HepG2 (cell line): ENCODE results near the gene ULBP1. TPM values are rescaled to one million over a fixed set of nuclear protein-coding genes. Genes with fewer than 3 reads are reported as not detected.

Experiments used
- ATAC-seq: fragments of 200-7000 bp; cut with Tn5 transposase; 3 replicates; pipeline ENCODE4 v1.9.1; 2020; ENCODE audit warnings: mild to moderate bottlenecking, moderate library complexity
- BruUV-seq: library from RNA; stranded (reverse); fragments of 400-500 nt; replicated peaks from 2 replicates; lab custom pipeline; 2021; lab: Mats Ljungman, UMichigan
- CTCF ChIA-PET: fragments of 300-600 bp; formaldehyde crosslinking; extraction: SDS; loops from one replicate; lab custom pipeline; 2021; ENCODE audit warnings: low total read pairs, inconsistent platforms, low intra/inter-chr PET ratio; lab: Yijun Ruan, JAX
- POLR2A ChIA-PET: fragments of 350-600 bp; sonication (Branson Sonifier 250); formaldehyde crosslinking; loops from one replicate; lab custom pipeline; 2020; ENCODE audit warnings: antibody characterized with exemption, inconsistent platforms; lab: Yijun Ruan, JAX
- DNase-seq: peaks from one replicate; pipeline ENCODE4 v3.0.0-alpha.2; 2015; ENCODE audit warnings: low spot score
- FAIRE-seq: peaks from 3 replicates; lab custom pipeline; 2011; peaks lifted over from hg19 to GRCh38; lab: Jason Lieb, UNC
- H2AFZ ChIP-seq: one replicate; pipeline ENCODE4 v1.6.1; 2011; ENCODE audit warnings: low read length, inconsistent platforms
- H3K27ac ChIP-seq: fragments of 300-600 bp; 3 replicates; pipeline ENCODE4 v1.8.0; 2011; ENCODE audit warnings: mixed run types, mild to moderate bottlenecking, mixed read lengths, low read length, inconsistent platforms; ENCODE audit not compliant: insufficient read depth; ENCODE audit errors: extremely low read length
- H3K27me3 ChIP-seq, 2 experiments: fragments of 200-600 bp in 1 of 2; 2 replicates in 1 of 2; 3 replicates in 1 of 2; pipeline versions ENCODE4 v1.6.0 to v1.8.0; 2011; ENCODE audit warnings: low read length in 2 of 2, mild to moderate bottlenecking in 2 of 2, moderate library complexity in 2 of 2, inconsistent platforms in 1 of 2; ENCODE audit not compliant: insufficient read depth in 2 of 2, control insufficient read depth in 1 of 2
- H3K36me3 ChIP-seq, 2 experiments: fragments of 200-600 bp in 1 of 2; replicated peaks in 1 of 2; 2 replicates in 1 of 2; 3 replicates in 1 of 2; pipeline versions ENCODE4 v1.5.1 to v1.8.0; 2011; ENCODE audit warnings: low read length in 2 of 2, inconsistent platforms in 1 of 2; ENCODE audit not compliant: insufficient read depth in 2 of 2, control insufficient read depth in 1 of 2
- H3K4me1 ChIP-seq: 2 replicates; pipeline ENCODE4 v1.5.1; 2012; ENCODE audit warnings: low read length, inconsistent platforms; ENCODE audit not compliant: insufficient read depth
- H3K4me2 ChIP-seq: 2 replicates; pipeline ENCODE4 v1.6.0; 2011; ENCODE audit warnings: low read depth, low read length, inconsistent platforms
- H3K4me3 ChIP-seq, 3 experiments: fragments of 200-600 bp in 1 of 3; sonication (generic), shearing (Covaris generic) in 1 of 3; replicated peaks in 1 of 3; 2 replicates each; pipeline ENCODE4 v1.5.1; 2011 to 2016; ENCODE audit warnings: low read length in 3 of 3, inconsistent platforms in 2 of 3, low read depth in 2 of 3, mild to moderate bottlenecking in 2 of 3, control low read depth in 1 of 3, mixed read lengths in 1 of 3; ENCODE audit not compliant: insufficient read depth in 1 of 3
- H3K79me2 ChIP-seq: one replicate; pipeline ENCODE4 v1.6.1; 2011; ENCODE audit warnings: low read length, inconsistent platforms; ENCODE audit not compliant: insufficient read depth
- H3K9ac ChIP-seq: 2 replicates; pipeline ENCODE4 v1.6.0; 2011; ENCODE audit warnings: mild to moderate bottlenecking, low read depth, low read length, inconsistent platforms; ENCODE audit not compliant: insufficient read depth
- H3K9me3 ChIP-seq: 2 replicates; pipeline ENCODE4 v1.5.1; 2012; ENCODE audit warnings: mild to moderate bottlenecking, low read length
- H4K20me1 ChIP-seq: 2 replicates; pipeline ENCODE4 v1.6.0; 2011; ENCODE audit warnings: inconsistent platforms, mild to moderate bottlenecking, low read length, moderate library complexity; ENCODE audit not compliant: insufficient read depth
- HNF1A ChIP-seq, 2 experiments: sonication (generic) in 1 of 2; formaldehyde crosslinking in 1 of 2; IDR thresholded peaks; 2 replicates each; pipeline versions ENCODE4 v1.4.0 to v1.6.1; 2016 to 2020; ENCODE audit warnings: borderline replicate concordance in 1 of 2, low read depth in 1 of 2, mild to moderate bottlenecking in 1 of 2, missing genetic modification reagents in 1 of 2
- LCORL ChIP-seq, 2 experiments: fragments of 450-650 bp in 1 of 2; sonication (generic) in 1 of 2; formaldehyde crosslinking in 1 of 2; IDR thresholded peaks; 2 replicates each; pipeline versions ENCODE4 v1.5.0 to v1.6.1; 2017 to 2020; ENCODE audit warnings: antibody characterized with exemption in 1 of 2, missing genetic modification reagents in 1 of 2
- MAFF ChIP-seq: IDR thresholded peaks from 2 replicates; pipeline ENCODE4 v1.6.1; 2011; ENCODE audit warnings: low read depth, low read length, improper control_type of control experiment
- RCOR2 ChIP-seq: IDR thresholded peaks from 2 replicates; pipeline ENCODE4 v1.6.1; 2016; ENCODE audit warnings: missing biosample characterization, missing genetic modification reagents
- SAFB2 ChIP-seq: sonication (generic); formaldehyde crosslinking; IDR thresholded peaks from 2 replicates; pipeline ENCODE4 v1.5.1; 2020; ENCODE audit warnings: missing genetic modification reagents, low read depth, mild to moderate bottlenecking, borderline replicate concordance
- SRSF1 ChIP-seq: fragments of 200-400 bp; formaldehyde crosslinking; optimal IDR thresholded peaks from 2 replicates; pipeline ENCODE3; 2017; ENCODE audit warnings: mild to moderate bottlenecking, low read depth, low read length, moderate library complexity
- TSC22D2 ChIP-seq: sonication (generic); formaldehyde crosslinking; IDR thresholded peaks from 2 replicates; pipeline ENCODE4 v1.5.1; 2020; ENCODE audit warnings: missing genetic modification reagents, mild to moderate bottlenecking, borderline replicate concordance
- ZNF10 ChIP-seq: sonication (generic); formaldehyde crosslinking; IDR thresholded peaks from 2 replicates; pipeline ENCODE4 v1.4.0; 2020; ENCODE audit warnings: mild to moderate bottlenecking, low read depth, missing genetic modification reagents, borderline replicate concordance
- ZNF282 ChIP-seq: fragments of 450-650 bp; IDR thresholded peaks from 2 replicates; pipeline ENCODE4 v1.6.1; 2018; ENCODE audit not compliant: partially characterized antibody
- ZNF318 ChIP-seq: sonication (generic); formaldehyde crosslinking; IDR thresholded peaks from 2 replicates; pipeline ENCODE4 v1.4.0; 2020; ENCODE audit warnings: mild to moderate bottlenecking, missing genetic modification reagents
- WGBS: methylation state at CpG from one replicate; pipeline ENCODE4 v1.1.6; 2017; ENCODE audit warnings: low lambda C conversion rate; 5-methylcytosine and 5-hydroxymethylcytosine counted together
- in situ Hi-C: cut with HindIII; loops from 2 replicates; pipeline ENCODE4 v1.10.0; 2017; ENCODE audit warnings: low pct_unique_long_range_greater_than_20kb; ENCODE audit not compliant: extremely low pct_ligation_motif_present
- intact Hi-C: fragments of 100-400 bp; cut with micrococcal nuclease; formaldehyde crosslinking; loops from one replicate; pipeline ENCODE4 v1.10.0; 2022; ENCODE audit not compliant: unreplicated experiment
- polyA plus RNA-seq, 8 experiments: library from polyadenylated mRNA; depleted of rRNA in 3 of 8; stranded (reverse) in 7 of 8; unstranded in 1 of 8; fragments of >200 nt; fragmentation: Illumina TruSeq in 4 of 8; extraction: Trizol in 4 of 8; gene quantifications; 2 replicates each; pipeline versions ENCODE4 v1.2.1 to v1.2.3, GENCODE V29; 2011 to 2016; ENCODE audit warnings: low read depth in 4 of 8, missing spikeins in 1 of 8, mixed read lengths in 1 of 8; ENCODE audit not compliant: insufficient read depth in 1 of 8
- total RNA-seq, 5 experiments: library from RNA; depleted of rRNA; stranded (reverse); fragments of >200 nt; fragmentation: Illumina TruSeq; extraction: Trizol; gene quantifications; 2 replicates each; pipeline ENCODE4 v1.2.3, GENCODE V29; 2016; ENCODE audit warnings: low read depth in 1 of 5

ULBP1 gene
- total and polyA plus RNA-seq, 2 of the 13 experiments (the other 11 are each of a cell fraction or from before 2014, with no cell fraction given), result 0.04 to 0.09 TPM

GRCh38 chr6:149919834-149920225 lies 43.9 kb upstream of the ULBP1 start (continued):
- TF ChIP-seq ZNF318 (CRISPR knock-in tag) (no peak), RCOR2 (no peak), SAFB2 (CRISPR knock-in tag) (no peak)

- in situ Hi-C loops, result loop anchor here (5.0 kb wide), 2 partner anchors 79 to 199 kb away; no protein-coding TSS in a partner anchor
- Histone ChIP-seq H3K4me1 (peaks cover 31% of the 10 kb centered on the region), H3K79me2 (no peaks in the 10 kb centered on the region), H3K4me2 (no peak overlapping the region), H3K27me3 (peaks cover 13 to 76% of the 10 kb centered on the region in 2 experiments), H3K27ac (no peak overlapping the region), H3K4me3 (no peak overlapping the region), H3K9ac (no peak overlapping the region), H2AFZ (no peak overlapping the region), H3K9me3 (no peaks in the 10 kb centered on the region), H4K20me1 (no peaks in the 10 kb centered on the region), H3K36me3 (no peaks in the 10 kb centered on the region)
- WGBS, result 37% methylated on average over 6 of the region's 6 CpGs
- CTCF ChIA-PET, result no interaction called here
- DNase-seq, result no peak
- intact Hi-C loops, result no loop called here
- POLR2A ChIA-PET, result no interaction called here
- no TSS peak for BruUV-seq
- no peak for FAIRE-seq
- ATAC-seq, result no peak
- TF ChIP-seq MAFF, result no peak
- TF ChIP-seq HNF1A (IDR thresholded peaks at IDR 0.05; ENCODE audit: low read depth), result no peak
- no peak for TF ChIP-seq HNF1A (CRISPR knock-in tag; IDR thresholded peaks at IDR 0.05; ENCODE audit: borderline replicate concordance)
- no peak for TF ChIP-seq ZNF10 (CRISPR knock-in tag)
- no peak for TF ChIP-seq SRSF1
- no peak for TF ChIP-seq ZNF282
- no peak for TF ChIP-seq TSC22D2 (CRISPR knock-in tag)
- no peak for TF ChIP-seq LCORL (IDR thresholded peaks at IDR 0.05)
- TF ChIP-seq LCORL (CRISPR knock-in tag; IDR thresholded peaks at IDR 0.05), result no peak
These were observed 42.4 kb upstream of the ULBP1 start for GRCh38 chr6:149921361-149921760.
